NCI-H2107 treated with DMSO at 0.1 percent for 48 hours (cell line): ENCODE data around the gene PIP5K1C.

Experiments used
- DNase-seq: peaks from one replicate; lab custom pipeline; 2025; ENCODE audit not compliant: unreplicated experiment; lab: John Stamatoyannopoulos, UW

Gene PIP5K1C, protein sequence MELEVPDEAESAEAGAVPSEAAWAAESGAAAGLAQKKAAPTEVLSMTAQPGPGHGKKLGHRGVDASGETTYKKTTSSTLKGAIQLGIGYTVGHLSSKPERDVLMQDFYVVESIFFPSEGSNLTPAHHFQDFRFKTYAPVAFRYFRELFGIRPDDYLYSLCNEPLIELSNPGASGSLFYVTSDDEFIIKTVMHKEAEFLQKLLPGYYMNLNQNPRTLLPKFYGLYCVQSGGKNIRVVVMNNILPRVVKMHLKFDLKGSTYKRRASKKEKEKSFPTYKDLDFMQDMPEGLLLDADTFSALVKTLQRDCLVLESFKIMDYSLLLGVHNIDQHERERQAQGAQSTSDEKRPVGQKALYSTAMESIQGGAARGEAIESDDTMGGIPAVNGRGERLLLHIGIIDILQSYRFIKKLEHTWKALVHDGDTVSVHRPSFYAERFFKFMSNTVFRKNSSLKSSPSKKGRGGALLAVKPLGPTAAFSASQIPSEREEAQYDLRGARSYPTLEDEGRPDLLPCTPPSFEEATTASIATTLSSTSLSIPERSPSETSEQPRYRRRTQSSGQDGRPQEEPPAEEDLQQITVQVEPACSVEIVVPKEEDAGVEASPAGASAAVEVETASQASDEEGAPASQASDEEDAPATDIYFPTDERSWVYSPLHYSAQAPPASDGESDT

DNA sequence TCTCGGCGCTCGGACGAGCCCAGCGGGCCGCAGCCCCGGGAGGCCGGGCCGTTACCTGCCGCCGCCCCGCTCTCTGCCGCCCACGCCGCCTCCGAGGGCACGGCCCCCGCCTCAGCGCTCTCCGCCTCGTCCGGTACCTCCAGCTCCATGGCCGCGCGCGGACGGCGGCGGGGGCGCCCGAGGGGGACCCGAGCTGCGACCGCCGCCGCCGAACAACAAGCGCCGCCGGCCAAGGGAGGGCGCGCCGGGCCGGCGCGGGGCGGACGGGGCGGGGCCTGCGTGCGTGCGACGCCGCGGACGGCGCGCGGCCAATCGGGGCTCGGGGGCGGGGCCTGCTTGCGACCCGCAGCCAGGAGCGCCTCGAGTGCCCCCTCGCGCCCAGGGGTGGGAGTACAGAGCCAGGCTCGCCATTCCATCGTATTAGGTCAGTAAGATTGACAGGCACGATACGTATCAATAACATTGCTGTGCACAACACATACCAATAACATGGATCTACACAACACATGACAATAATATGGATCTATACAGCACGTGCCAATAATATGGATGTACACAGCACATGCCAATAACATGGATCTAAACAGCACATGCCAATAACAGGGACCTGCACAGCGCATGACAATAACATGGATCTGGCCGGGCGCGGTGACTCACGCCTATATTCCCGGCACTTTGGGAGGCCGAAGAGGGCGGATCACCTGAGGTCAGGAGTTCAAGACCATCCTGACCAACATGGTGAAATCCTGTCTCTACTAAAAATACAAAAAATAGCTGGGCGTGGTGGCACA is at the start of gene PIP5K1C:
Gene PIP5K1C (minus strand): TSS at position 227 of the 791 bp plus-strand sequence. CDS start 78 bp downstream, at position 149.
- peak; percentile 65 for DNase-seq

DNA sequence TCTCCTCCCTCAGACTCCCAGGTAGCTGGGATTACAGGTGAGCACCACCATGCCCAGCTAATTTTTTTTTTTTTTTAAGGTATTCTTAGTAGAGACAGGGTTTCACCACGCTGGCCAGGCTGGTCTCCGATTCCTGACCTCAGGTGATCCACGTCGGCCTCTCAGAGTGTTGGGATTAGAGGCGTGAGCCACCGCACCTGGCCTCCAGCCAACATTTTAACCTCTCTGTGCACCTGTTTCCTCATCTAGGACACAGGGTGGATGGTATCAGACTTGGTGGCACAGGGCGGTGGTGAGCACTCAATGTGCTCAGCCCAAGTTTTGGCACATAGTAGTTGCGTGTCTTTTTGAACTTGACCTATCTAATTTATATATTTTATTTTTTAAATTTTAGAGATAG is 48.7 kb upstream of the PIP5K1C start:
- DNase-seq = no peak

DNA sequence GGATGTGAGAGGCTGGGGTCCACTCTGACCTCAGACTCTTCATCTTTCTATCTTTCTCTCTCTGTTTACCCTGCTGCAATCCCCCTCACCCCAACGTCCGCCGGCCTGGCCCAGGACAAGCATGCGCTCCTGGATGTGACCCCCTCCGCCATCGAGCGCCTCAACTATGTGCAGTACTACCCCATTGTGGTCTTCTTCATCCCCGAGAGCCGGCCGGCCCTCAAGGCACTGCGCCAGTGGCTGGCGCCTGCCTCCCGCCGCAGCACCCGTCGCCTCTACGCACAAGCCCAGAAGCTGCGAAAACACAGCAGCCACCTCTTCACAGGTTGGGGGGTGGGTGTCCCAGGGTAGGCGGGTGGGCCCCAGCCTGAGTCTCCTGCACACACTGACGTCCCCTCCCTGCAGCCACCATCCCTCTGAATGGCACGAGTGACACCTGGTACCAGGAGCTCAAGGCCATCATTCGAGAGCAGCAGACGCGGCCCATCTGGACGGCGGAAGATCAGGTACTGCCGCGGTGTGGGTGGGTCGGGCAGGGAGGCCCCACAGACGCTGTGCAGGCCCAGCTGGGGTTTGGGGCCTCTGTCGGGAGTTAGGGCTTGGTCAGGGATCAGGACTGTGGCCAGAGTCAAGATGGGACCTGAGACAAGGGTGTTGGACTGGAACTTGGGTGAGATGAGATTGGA is 46.2 kb upstream of the PIP5K1C start:
- DNase-seq = no peak

GRCh38 chr19:3745363-3746045 is 45.2 kb upstream of the PIP5K1C start:
- no peak for DNase-seq

DNA sequence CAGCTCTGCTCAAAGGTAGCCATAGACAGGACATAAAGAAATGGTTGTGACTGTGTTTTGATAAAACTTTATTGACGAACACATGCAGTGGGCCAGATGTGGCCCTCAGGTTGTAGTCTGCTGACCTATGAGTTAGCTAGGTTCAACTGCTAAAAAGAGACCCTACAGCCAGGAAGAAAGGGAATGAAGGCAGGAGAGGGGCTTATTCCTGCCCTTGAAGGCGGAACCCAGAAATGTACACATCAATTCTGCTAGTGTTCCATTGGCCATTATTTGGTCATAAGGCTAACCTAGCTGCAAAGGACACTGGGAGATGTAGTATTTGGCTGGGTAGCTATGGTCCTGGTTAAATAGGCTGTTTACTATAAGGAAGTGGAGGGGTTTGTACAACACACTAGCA is 43.2 kb upstream of the PIP5K1C start:
- DNase-seq = no peak

GRCh38 chr19:3740431-3740830 is 40.2 kb upstream of the PIP5K1C start:
- DNase-seq = no peak

GRCh38 chr19:3738477-3739220 is 38.4 kb upstream of the PIP5K1C start:
- no peak for DNase-seq

- no peak for DNase-seq
Measured at GRCh38 chr19:3737487-3738205, 37.4 kb upstream of the PIP5K1C start.

- no peak for DNase-seq
Measured at GRCh38 chr19:3736106-3736724, 35.9 kb upstream of the PIP5K1C start.

GRCh38 chr19:3734310-3734600 is 34.0 kb upstream of the PIP5K1C start:
- DNase-seq = no peak

GRCh38 chr19:3733549-3734309 is 33.5 kb upstream of the PIP5K1C start:
- no peak for DNase-seq

GRCh38 chr19:3732108-3732507 is 31.8 kb upstream of the PIP5K1C start:
- DNase-seq = no peak

DNA sequence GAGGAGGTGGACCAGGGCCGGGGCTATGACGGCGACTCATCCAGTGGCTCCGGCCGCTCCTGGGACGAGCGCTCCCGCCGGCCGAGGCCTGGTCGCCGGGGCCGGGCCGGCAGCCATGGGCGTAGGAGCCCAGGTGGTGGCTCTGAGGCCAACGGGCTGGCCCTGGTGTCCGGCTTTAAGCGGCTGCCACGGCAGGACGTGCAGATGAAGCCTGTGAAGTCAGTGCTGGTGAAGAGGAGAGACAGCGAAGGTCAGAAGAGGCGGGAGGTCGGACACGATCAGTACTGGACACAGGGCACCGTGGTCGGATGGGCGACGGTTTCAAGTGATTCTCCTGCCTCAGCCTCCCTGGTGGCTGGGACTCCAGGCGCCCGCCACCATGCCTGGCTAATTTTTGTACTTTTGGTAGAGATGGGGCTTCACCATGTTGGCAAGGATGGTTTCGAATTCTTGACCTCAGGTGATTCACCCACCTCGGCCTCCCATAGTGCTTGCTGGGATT is 30.2 kb upstream of the PIP5K1C start:
- no peak for DNase-seq

DNA sequence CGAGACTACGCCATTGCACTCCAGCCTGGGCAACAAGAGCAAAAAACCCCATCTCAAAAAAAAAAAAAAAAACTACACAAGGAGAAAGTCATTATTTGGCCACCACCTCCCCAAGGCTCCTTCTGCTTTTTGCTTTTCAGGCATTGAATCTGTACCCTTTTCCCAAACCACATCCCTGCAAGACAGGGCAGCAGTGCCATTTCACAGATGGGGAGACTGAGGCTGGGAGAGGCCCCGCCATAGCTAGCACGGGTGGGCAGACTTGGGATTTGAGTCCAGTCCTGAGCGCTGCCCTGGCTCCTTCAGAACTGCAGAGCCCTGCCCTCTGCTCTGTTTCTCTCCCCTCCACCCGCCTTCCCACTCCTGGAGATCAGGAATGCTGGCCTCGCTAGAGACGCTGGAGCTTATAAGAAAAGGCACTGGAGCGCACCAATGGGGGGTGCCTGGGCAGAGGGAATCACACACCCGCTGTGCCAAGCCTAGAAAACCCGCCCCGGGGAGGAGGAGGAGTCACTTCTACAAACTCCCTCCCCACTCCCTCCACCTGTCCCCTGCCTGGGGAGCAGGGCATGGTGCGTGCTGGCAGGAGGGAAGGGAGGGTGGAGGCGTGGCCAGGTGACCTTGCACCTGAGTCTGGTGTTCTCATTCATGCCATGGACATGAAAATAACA is 25.5 kb upstream of the PIP5K1C start:
- DNase-seq = peak; percentile 78

DNA sequence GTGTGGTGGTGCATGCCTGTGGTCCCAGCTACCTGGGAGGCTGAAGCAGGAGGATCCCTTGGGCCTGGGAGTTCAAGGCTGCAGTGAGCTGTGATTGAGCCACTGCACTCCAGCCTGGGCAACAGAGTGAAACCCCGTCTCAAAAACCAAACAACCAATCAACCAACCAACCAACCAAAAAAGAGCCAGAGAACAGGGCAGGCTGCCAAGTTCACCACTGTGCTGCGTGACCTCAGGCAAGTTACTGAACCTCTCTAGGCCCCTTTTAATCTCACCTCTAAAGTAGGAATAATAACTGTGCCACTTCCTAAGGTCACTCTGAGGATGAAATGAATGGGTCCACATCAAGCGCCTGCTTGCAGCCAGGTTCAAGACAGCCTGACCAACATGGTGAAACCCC is 24.9 kb upstream of the PIP5K1C start:
- DNase-seq = no peak

DNA sequence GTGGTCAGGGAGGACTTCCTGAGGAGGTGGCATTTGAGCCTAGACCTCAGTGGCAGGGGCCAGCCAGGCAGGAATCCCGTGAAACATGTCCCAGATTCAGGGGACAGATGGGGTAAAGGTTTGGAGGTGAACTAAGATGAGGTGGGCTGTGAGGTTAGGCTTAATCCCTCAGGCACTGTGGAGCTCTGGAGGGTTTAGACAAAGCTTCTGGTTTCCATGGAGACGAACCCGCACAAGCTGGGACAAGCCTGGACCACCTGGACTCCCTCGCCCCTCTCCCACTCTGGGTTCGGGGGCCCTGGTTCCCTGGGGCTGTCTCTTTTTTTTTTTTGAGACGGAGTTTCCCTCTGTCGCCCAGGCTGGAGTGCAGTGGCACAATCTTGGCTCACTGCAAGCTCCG is 23.6 kb upstream of the PIP5K1C start:
- no peak for DNase-seq

DNA sequence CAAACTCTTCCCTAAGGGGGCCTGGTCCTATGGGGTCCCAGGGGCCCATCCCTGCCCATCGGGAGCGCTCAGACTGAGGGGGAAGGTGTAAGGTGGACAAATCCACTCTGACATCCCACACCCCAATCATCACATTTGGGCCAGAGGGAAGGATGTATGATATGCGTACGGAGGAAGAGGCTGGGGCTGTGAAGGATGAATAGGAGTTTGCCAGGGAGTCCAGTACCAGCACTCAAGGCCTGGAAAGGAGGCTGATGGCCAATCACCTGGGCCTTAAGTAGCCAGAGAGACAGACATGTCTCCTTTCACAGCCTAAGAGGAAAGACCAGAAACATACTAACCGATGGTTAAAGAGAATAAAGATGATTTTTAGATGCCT is 22.8 kb upstream of the PIP5K1C start:
- DNase-seq = no peak
